Caco-2 (cell line): ENCODE data around the gene UBQLNL. TPM values are rescaled to one million over a fixed set of nuclear protein-coding genes. Genes with fewer than 3 reads are reported as not detected.

Source experiments
- BruUV-seq: library from RNA; stranded (reverse); fragments of 400-500 nt; replicated peaks from 2 replicates; lab custom pipeline; 2021; lab: Mats Ljungman, UMichigan
- CTCF ChIA-PET: fragments of 300-600 bp; sonication (Branson Sonifier 250); formaldehyde crosslinking; loops from one replicate; lab custom pipeline; 2022; ENCODE audit warnings: antibody characterized with exemption; lab: Charles Lee
- POLR2A ChIA-PET: fragments of 300-600 bp; sonication (Branson Sonifier 250); formaldehyde crosslinking; loops from one replicate; lab custom pipeline; 2022; ENCODE audit warnings: antibody characterized with exemption; lab: Charles Lee
- DNase-seq, 2 experiments: peaks; one replicate each; pipeline versions ENCODE4 v3.0.0 to v3.0.0-alpha.2; 2020 to 2022
- H3K27me3 ChIP-seq: replicated peaks from 2 replicates; pipeline ENCODE4 v1.6.0; 2011; ENCODE audit warnings: low read length; ENCODE audit not compliant: control insufficient read depth, insufficient read depth
- H3K36me3 ChIP-seq: 2 replicates; pipeline ENCODE4 v1.5.1; 2011; ENCODE audit warnings: low read length; ENCODE audit not compliant: control insufficient read depth, insufficient read depth
- H3K4me1 ChIP-seq: fragments of 250-450 bp; sonication (Bioruptor Pico); 2 replicates; pipeline ENCODE4 v1.5.1; 2020; ENCODE audit warnings: mild to moderate bottlenecking
- H3K4me3 ChIP-seq: 2 replicates; pipeline ENCODE4 v1.5.1; 2011; ENCODE audit warnings: low read depth, mild to moderate bottlenecking, control low read depth, low read length
- H3K9me3 ChIP-seq: fragments of 250-450 bp; sonication (Bioruptor Pico); 2 replicates; pipeline ENCODE4 v1.5.1; 2020; ENCODE audit warnings: mild to moderate bottlenecking, moderate library complexity
- H3K27ac Mint-ChIP-seq: one replicate; pipeline ENCODE4 v1.8.0; 2022; ENCODE audit warnings: mixed read lengths; ENCODE audit not compliant: unreplicated experiment
- H3K27me3 Mint-ChIP-seq: one replicate; pipeline ENCODE4 v1.8.0; 2022; ENCODE audit warnings: mixed read lengths; ENCODE audit not compliant: insufficient read depth, unreplicated experiment
- H3K36me3 Mint-ChIP-seq: one replicate; pipeline ENCODE4 v1.8.0; 2022; ENCODE audit warnings: mild to moderate bottlenecking, mixed read lengths; ENCODE audit not compliant: insufficient read depth, unreplicated experiment
- H3K4me1 Mint-ChIP-seq: one replicate; pipeline ENCODE4 v1.8.0; 2022; ENCODE audit warnings: low read depth, mixed read lengths; ENCODE audit not compliant: unreplicated experiment
- H3K4me3 Mint-ChIP-seq: one replicate; pipeline ENCODE4 v1.8.0; 2022; ENCODE audit warnings: mild to moderate bottlenecking, moderate library complexity, mixed read lengths; ENCODE audit not compliant: unreplicated experiment
- H3K9me3 Mint-ChIP-seq: one replicate; pipeline ENCODE4 v1.8.0; 2022; ENCODE audit warnings: mixed read lengths; ENCODE audit not compliant: unreplicated experiment
- CTCF ChIP-seq, 2 experiments: fragments of 200-600 bp in 1 of 2; IDR thresholded peaks; 1 replicate in 1 of 2; 2 replicates in 1 of 2; pipeline versions ENCODE4 v1.5.1 to v1.8.0; 2011 to 2022; ENCODE audit warnings: antibody characterized with exemption in 1 of 2, control low read depth in 1 of 2, inconsistent platforms in 1 of 2, low read depth in 1 of 2, low read length in 1 of 2, mild to moderate bottlenecking in 1 of 2, moderate library complexity in 1 of 2; ENCODE audit not compliant: insufficient read depth in 1 of 2, severe bottlenecking in 1 of 2, unreplicated experiment in 1 of 2
- intact Hi-C: fragments of 100-400 bp; cut with micrococcal nuclease; formaldehyde crosslinking; loops from one replicate; pipeline ENCODE4 v1.10.0; 2022; ENCODE audit not compliant: unreplicated experiment
- total RNA-seq: library from RNA; stranded (reverse); gene quantifications from 2 replicates; pipeline ENCODE4 v1.2.3, GENCODE V29; 2022

UBQLNL gene
- total RNA-seq, 1 experiment from 2014 or later: not detected

DNA sequence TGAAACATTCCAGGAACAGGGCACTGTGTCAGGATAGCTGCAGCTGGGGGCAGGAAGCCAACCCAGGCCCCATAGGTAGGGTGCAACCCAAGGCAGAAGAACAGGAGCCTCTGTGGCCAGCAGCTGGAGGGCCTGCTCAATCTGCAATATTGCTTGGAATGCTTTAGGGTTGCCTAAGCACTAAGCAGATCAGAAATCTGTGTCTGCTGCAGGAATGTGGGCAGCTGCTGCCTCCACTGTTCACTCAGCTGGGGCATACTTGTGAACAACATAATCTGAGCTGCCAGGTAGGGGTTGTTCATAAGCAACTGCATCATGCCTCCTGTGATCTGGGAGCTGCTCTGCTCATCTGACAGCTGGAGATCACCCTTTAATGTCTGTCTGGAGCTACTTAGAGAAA lies 1.7 kb downstream of the UBQLNL start:
- Mint-ChIP-seq H3K4me3 (no peak overlapping the region), H3K27me3 (peaks cover 21% of the 10 kb centered on the region)

DNA sequence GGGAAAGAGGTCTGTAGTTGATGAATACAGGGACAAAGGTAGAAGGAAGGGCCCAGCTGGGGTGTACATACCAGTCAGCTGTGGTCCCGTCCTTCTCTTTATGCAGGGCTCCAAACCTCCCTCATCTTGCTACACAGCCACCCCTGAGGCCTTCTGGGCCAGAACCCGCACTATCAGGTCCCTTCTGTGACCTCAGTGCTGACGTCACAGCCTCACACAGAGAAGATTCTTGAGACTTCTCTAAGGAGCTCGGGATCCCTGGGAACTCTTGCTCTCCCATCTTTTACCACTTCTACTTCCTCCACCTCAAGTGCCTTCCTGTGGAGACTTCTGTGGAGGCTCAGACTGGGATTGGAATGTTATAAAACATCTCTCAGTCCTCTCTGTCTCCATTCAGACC lies 6.7 kb downstream of the UBQLNL start, which contains the start of gene UBQLN3:
TSS of gene UBQLN3 (minus strand) at position 155 of the 400 bp plus-strand sequence. CDS start 399 bp downstream, outside the sequence.
- Mint-ChIP-seq H3K4me1 (no peaks in the 10 kb centered on the region), H3K4me3 (no peak within 1 kb of the TSS), H3K27me3 (peaks cover 18% of the 10 kb centered on the region), H3K27ac (no peak within 1 kb of the TSS), H3K9me3 (no peaks in the 10 kb centered on the region), H3K36me3 (no peaks in the 10 kb centered on the region)
- intact Hi-C loops: no loop called here
- no peak for DNase-seq
- H3K9me3 ChIP-seq: no peaks in the 10 kb centered on the region; the same call in 1 of the 2 replicates
- TF ChIP-seq CTCF (IDR thresholded peaks at IDR 0.05; ENCODE audit: insufficient read depth in 1 of 2, low read depth in 1 of 2, low read length in 1 of 2, severe bottlenecking in 1 of 2, unreplicated experiment in 1 of 2): no peak
- CTCF ChIA-PET: no interaction called here
- H3K4me3 ChIP-seq: no peak within 1 kb of the TSS
- H3K36me3 ChIP-seq: no peaks in the 10 kb centered on the region
- POLR2A ChIA-PET: no interaction called here
- no peaks in the 10 kb centered on the region for H3K27me3 ChIP-seq
- no TSS peak for BruUV-seq
- no peaks in the 10 kb centered on the region for H3K4me1 ChIP-seq

More for the DNA sequence above, 1.7 kb downstream of the UBQLNL start:
- no peaks in the 10 kb centered on the region for H3K4me1 Mint-ChIP-seq
- Histone ChIP-seq H3K9me3 (no peaks in the 10 kb centered on the region), H3K27me3 (no peaks in the 10 kb centered on the region; the same call in 1 of the 2 replicates), H3K36me3 (no peaks in the 10 kb centered on the region), H3K4me3 (no peak overlapping the region), H3K4me1 (no peaks in the 10 kb centered on the region)
- no peaks in the 10 kb centered on the region for H3K9me3 Mint-ChIP-seq
- POLR2A ChIA-PET: no interaction called here
- CTCF ChIA-PET: no interaction called here
- TF ChIP-seq CTCF (IDR thresholded peaks at IDR 0.05; ENCODE audit: insufficient read depth in 1 of 2, low read depth in 1 of 2, low read length in 1 of 2, severe bottlenecking in 1 of 2, unreplicated experiment in 1 of 2): no peak
- H3K27ac Mint-ChIP-seq: no peak overlapping the region
- no TSS peak for BruUV-seq
- intact Hi-C loops: no loop called here
- no peaks in the 10 kb centered on the region for H3K36me3 Mint-ChIP-seq
- DNase-seq: no peak

- no peak for TF ChIP-seq CTCF (IDR thresholded peaks at IDR 0.05; ENCODE audit: insufficient read depth in 1 of 2, low read depth in 1 of 2, low read length in 1 of 2, severe bottlenecking in 1 of 2, unreplicated experiment in 1 of 2)
- intact Hi-C loops: no loop called here
- Histone ChIP-seq H3K36me3 (no peaks in the 10 kb centered on the region), H3K4me3 (no peak overlapping the region), H3K9me3 (no peaks in the 10 kb centered on the region; the same call in 1 of the 2 replicates), H3K27me3 (no peaks in the 10 kb centered on the region), H3K4me1 (no peaks in the 10 kb centered on the region)
- Mint-ChIP-seq H3K4me3 (no peak overlapping the region), H3K9me3 (no peaks in the 10 kb centered on the region), H3K27ac (no peak overlapping the region), H3K36me3 (no peaks in the 10 kb centered on the region), H3K27me3 (peaks cover 18% of the 10 kb centered on the region), H3K4me1 (no peaks in the 10 kb centered on the region)
- ChIA-PET CTCF (no interaction called here), POLR2A (no interaction called here)
- DNase-seq: no peak
- BruUV-seq: no TSS peak
Measured at GRCh38 chr11:5508605-5509004, 7.9 kb downstream of the UBQLNL start.
